ENCODE measurements around the gene FBN3. TPM values are rescaled to one million over a fixed set of nuclear protein-coding genes. Genes with fewer than 3 reads are reported as not detected.

FBN3 gene
- polyA plus RNA-seq, 1 donor from 2014 or later: 52.7 TPM

- Histone ChIP-seq H2AFZ (ENCODE audit: low read depth, low read length) (no peak overlapping the region), H3F3A (ENCODE audit: insufficient read depth, low read length, poor library complexity, severe bottlenecking) (no peaks in the 10 kb centered on the region), H3K4me3 (ENCODE audit: low read length) (no peak overlapping the region), H3K79me2 (replicated peaks; ENCODE audit: insufficient read depth, low read length) (no peaks in the 10 kb centered on the region), H3K4me2 (ENCODE audit: low read length) (no peak overlapping the region), H3K9me2 (ENCODE audit: insufficient read depth, low read length) (no peaks in the 10 kb centered on the region), H3K9ac (ENCODE audit: low read length) (no peak overlapping the region), H3K27ac (ENCODE audit: low read length) (no peak overlapping the region), H4K20me1 (ENCODE audit: insufficient read depth) (no peaks in the 10 kb centered on the region), H3K36me3 (ENCODE audit: insufficient read depth, low read length) (no peaks in the 10 kb centered on the region), H3K9me3 (ENCODE audit: low read length) (no peaks in the 10 kb centered on the region), H3K27me3 (ENCODE audit: insufficient read depth, low read depth, low read length) (no peaks in the 10 kb centered on the region)
- TF ChIP-seq REST (IDR thresholded peaks at IDR 0.05; ENCODE audit: borderline replicate concordance) (no peak), EP300 (conservative IDR thresholded peaks at IDR 0.05; ENCODE audit: poor library complexity, severe bottlenecking) (no peak), EZH2 (IDR thresholded peaks at IDR 0.05; ENCODE audit: borderline replicate concordance, insufficient read depth, low read length, poor library complexity, severe bottlenecking) (no peak), POLR2AphosphoS5 (IDR thresholded peaks at IDR 0.05) (no peak), SMC3 (conservative IDR thresholded peaks at IDR 0.05; ENCODE audit: poor library complexity) (no peak), TAF1 (IDR thresholded peaks at IDR 0.05; ENCODE audit: low read depth) (no peak)
- TF ChIP-seq, protein P1, sequence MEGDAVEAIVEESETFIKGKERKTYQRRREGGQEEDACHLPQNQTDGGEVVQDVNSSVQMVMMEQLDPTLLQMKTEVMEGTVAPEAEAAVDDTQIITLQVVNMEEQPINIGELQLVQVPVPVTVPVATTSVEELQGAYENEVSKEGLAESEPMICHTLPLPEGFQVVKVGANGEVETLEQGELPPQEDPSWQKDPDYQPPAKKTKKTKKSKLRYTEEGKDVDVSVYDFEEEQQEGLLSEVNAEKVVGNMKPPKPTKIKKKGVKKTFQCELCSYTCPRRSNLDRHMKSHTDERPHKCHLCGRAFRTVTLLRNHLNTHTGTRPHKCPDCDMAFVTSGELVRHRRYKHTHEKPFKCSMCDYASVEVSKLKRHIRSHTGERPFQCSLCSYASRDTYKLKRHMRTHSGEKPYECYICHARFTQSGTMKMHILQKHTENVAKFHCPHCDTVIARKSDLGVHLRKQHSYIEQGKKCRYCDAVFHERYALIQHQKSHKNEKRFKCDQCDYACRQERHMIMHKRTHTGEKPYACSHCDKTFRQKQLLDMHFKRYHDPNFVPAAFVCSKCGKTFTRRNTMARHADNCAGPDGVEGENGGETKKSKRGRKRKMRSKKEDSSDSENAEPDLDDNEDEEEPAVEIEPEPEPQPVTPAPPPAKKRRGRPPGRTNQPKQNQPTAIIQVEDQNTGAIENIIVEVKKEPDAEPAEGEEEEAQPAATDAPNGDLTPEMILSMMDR (IDR thresholded peaks at IDR 0.05; ENCODE audit: poor library complexity, severe bottlenecking): no peak
Measured at GRCh38 chr19:8113017-8113416, 36.4 kb downstream of the FBN3 start.

- H3K4me3 ChIP-seq (ENCODE audit: low read length): no peak overlapping the region
- H3K27me3 ChIP-seq (ENCODE audit: insufficient read depth, low read depth, low read length): no peaks in the 10 kb centered on the region
- H3F3A ChIP-seq (ENCODE audit: insufficient read depth, low read length, poor library complexity, severe bottlenecking): no peaks in the 10 kb centered on the region
- no peaks in the 10 kb centered on the region for H3K36me3 ChIP-seq (ENCODE audit: insufficient read depth, low read length)
- H3K4me2 ChIP-seq (ENCODE audit: low read length): no peak overlapping the region
- no peaks in the 10 kb centered on the region for H3K9me2 ChIP-seq (ENCODE audit: insufficient read depth, low read length)
- no peak overlapping the region for H3K27ac ChIP-seq (ENCODE audit: low read length)
- H4K20me1 ChIP-seq (ENCODE audit: insufficient read depth): no peaks in the 10 kb centered on the region
- H3K9ac ChIP-seq (ENCODE audit: low read length): no peak overlapping the region
- no peaks in the 10 kb centered on the region for H3K9me3 ChIP-seq (ENCODE audit: low read length)
- no peak for TF ChIP-seq RAD21 (conservative IDR thresholded peaks at IDR 0.05)
- TF ChIP-seq SMC3 (conservative IDR thresholded peaks at IDR 0.05; ENCODE audit: poor library complexity): no peak
- no peak for TF ChIP-seq EZH2 (IDR thresholded peaks at IDR 0.05; ENCODE audit: borderline replicate concordance, insufficient read depth, low read length, poor library complexity, severe bottlenecking)
- TF ChIP-seq, protein P1 (IDR thresholded peaks at IDR 0.05; ENCODE audit: poor library complexity, severe bottlenecking): no peak
- TF ChIP-seq REST (IDR thresholded peaks at IDR 0.05; ENCODE audit: borderline replicate concordance): no peak
- TF ChIP-seq TAF1 (IDR thresholded peaks at IDR 0.05; ENCODE audit: low read depth): no peak
- no peak for TF ChIP-seq MXI1 (conservative IDR thresholded peaks at IDR 0.05; ENCODE audit: poor library complexity, severe bottlenecking)
- no peak for TF ChIP-seq POLR2AphosphoS5 (IDR thresholded peaks at IDR 0.05)
- H2AFZ ChIP-seq (ENCODE audit: low read depth, low read length): no peak overlapping the region
- H3K79me2 ChIP-seq (replicated peaks; ENCODE audit: insufficient read depth, low read length): no peaks in the 10 kb centered on the region
Measured at GRCh38 chr19:8111376-8111775, 38.0 kb downstream of the FBN3 start.

Data from neural cell (in vitro differentiated cells).